Left lung (tissue), 10 donors: ENCODE measurements around the gene DENND5B. TPM values are rescaled to one million over a fixed set of nuclear protein-coding genes. Genes with fewer than 3 reads are reported as not detected.

Experiments
- ATAC-seq: fragments of 200-7000 bp; cut with Tn5 transposase; one replicate; pipeline ENCODE4 v1.9.1; 2020; ENCODE audit warnings: moderate library complexity
- DNase-seq, 4 donors: peaks; one replicate each; pipeline ENCODE4 v3.0.0-alpha.2; 2013 to 2020
- H3K27ac ChIP-seq, 2 donors: fragments of 200-600 bp; sonication (generic) in 1 of 2; one replicate each; pipeline versions ENCODE4 v1.5.0 to v1.8.0; 2020 to 2021
- H3K27me3 ChIP-seq, 2 donors: fragments of 200-600 bp; sonication (generic) in 1 of 2; one replicate each; pipeline versions ENCODE4 v1.5.0 to v1.8.0; 2020 to 2021
- H3K36me3 ChIP-seq, 2 donors: fragments of 200-600 bp; sonication (generic) in 1 of 2; one replicate each; pipeline versions ENCODE4 v1.5.0 to v1.8.0; 2020 to 2021
- H3K4me1 ChIP-seq, 2 donors: fragments of 200-600 bp; one replicate each; pipeline ENCODE4 v1.8.0; 2021
- H3K4me3 ChIP-seq, 2 donors: fragments of 200-600 bp; sonication (generic) in 1 of 2; one replicate each; pipeline versions ENCODE4 v1.5.0 to v1.8.0; 2020 to 2021; ENCODE audit warnings: mild to moderate bottlenecking in 1 of 2
- H3K9me3 ChIP-seq, 2 donors: fragments of 200-600 bp; sonication (generic) in 1 of 2; one replicate each; pipeline versions ENCODE4 v1.5.0 to v1.8.0; 2020 to 2021
- CTCF ChIP-seq, 2 donors: fragments of 200-600 bp; sonication (generic) in 1 of 2; IDR thresholded peaks; one replicate each; pipeline versions ENCODE4 v1.5.0 to v1.8.0; 2021; ENCODE audit warnings: antibody characterized with exemption in 2 of 2
- intact Hi-C, 2 donors: fragments of 100-400 bp; cut with DNase I; formaldehyde crosslinking; loops; one replicate each; pipeline versions ENCODE4 v1.11.2 to v1.14.2; 2022
- polyA plus RNA-seq, 6 donors: library from polyadenylated mRNA; unstranded; fragments of 120-200 nt; gene quantifications; one replicate each; pipeline ENCODE4 v1.2.1, GENCODE V29; 2013; ENCODE audit not compliant: insufficient read length in 6 of 6
- total RNA-seq, 2 donors: library from RNA; stranded (reverse); fragmentation: NEBNext Ultra II Directional; extraction: Animal tissue kit (Norgen Biotek cat#: 25700); gene quantifications; one replicate each; pipeline ENCODE4 v1.2.1, GENCODE V29; 2021
- donor health status: DM: no; HTN: yes; CAD: no.
- donor health status: DM: no; HTN: no; CAD: no.

DENND5B gene
- total and polyA plus RNA-seq, 8 donors: 4.4 to 11.3 (median 8.7) TPM

- no peak for DNase-seq
- intact Hi-C loops: no loop called here
- H3K4me3 ChIP-seq: no peak overlapping the region
- ATAC-seq: no peak
- no peaks in the 10 kb centered on the region for H3K36me3 ChIP-seq
- H3K4me1 ChIP-seq: peaks cover 0 to 4% of the 10 kb centered on the region in 2 donors
- H3K9me3 ChIP-seq: no peaks in the 10 kb centered on the region
- H3K27me3 ChIP-seq: no peaks in the 10 kb centered on the region
- H3K27ac ChIP-seq: no peak overlapping the region
- TF ChIP-seq CTCF (IDR thresholded peaks at IDR 0.05): no peak
Measured at GRCh38 chr12:31492599-31493196, 98.2 kb downstream of the DENND5B start.

DNA sequence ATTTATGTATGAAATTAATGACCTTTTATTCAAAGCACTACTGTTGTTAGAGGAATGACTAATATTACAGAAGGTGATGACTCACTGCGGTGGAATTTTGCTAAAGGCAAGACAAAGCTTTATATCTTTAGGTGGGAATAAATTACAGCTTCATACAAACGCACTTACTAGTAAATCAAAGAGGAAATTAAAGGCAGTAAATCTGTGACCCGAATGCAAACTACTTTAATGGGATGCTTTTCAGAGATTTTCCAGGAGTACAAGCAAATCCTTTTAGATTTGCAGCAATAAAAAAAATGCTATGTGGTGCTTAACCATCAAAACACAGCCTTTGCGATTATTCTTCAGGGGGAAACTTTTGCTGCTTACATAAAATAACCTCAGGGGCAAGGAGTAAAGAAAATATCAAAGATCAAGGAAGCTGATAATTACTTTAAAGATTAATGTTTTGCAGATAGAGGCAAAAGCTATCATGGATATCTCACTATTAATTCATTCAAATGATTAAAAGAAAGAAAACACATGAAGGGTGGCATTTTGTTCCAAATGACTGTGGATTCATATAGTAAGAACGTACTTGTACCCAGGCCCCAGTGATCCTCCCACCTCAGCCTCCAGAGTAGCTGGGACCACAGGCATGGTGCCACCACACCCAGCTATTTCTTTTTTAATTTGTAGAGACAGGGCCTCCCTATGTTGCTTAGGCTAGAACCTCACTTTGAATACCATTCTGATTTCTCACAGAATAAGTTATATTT is 98.9 kb downstream of the DENND5B start:
- Histone ChIP-seq H3K27ac (no peak overlapping the region), H3K27me3 (no peaks in the 10 kb centered on the region), H3K4me3 (no peak overlapping the region), H3K9me3 (no peaks in the 10 kb centered on the region), H3K36me3 (no peaks in the 10 kb centered on the region), H3K4me1 (peaks cover 0 to 4% of the 10 kb centered on the region in 2 donors)
- DNase-seq (no peak), ATAC-seq (peak; percentile 44)
- TF ChIP-seq CTCF (IDR thresholded peaks at IDR 0.05): no peak
- intact Hi-C loops: no loop called here

DNA sequence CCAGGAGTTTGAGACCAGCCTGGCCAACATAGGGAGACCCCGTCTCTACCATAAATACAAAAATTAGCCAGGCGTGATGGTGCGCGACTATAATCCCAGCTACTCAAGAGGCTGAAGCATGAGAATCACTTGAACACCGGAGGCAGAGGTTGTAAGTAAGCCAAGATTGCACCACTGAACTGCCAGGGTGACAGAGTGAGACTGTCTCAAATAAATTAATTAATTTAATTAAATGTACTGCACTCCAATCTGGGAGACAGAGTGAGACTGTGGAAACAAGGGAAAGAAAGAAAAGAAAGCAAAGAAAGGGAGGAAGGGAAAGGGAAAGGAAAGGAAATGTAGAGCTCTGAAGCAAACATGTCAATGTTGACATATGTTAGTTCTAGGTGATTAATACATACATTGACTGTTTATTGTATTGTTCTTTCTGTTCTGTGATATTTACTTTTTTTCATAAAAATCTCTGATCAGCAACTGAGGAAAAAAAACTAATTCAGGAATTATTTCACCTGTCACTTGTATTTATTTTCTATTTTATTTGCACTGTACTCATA is 99.6 kb downstream of the DENND5B start:
- Histone ChIP-seq H3K9me3 (no peaks in the 10 kb centered on the region), H3K36me3 (no peaks in the 10 kb centered on the region), H3K4me1 (peaks cover 0 to 4% of the 10 kb centered on the region in 2 donors), H3K27me3 (no peaks in the 10 kb centered on the region), H3K4me3 (no peak overlapping the region), H3K27ac (no peak overlapping the region)
- TF ChIP-seq CTCF (IDR thresholded peaks at IDR 0.05): no peak
- ATAC-seq: no peak
- intact Hi-C loops: no loop called here
- DNase-seq: no peak

- no peaks in the 10 kb centered on the region for H3K27me3 ChIP-seq
- DNase-seq (no peak), ATAC-seq (no peak)
- peaks cover 0 to 4% of the 10 kb centered on the region in 2 donors for H3K4me1 ChIP-seq
- no peak overlapping the region for H3K4me3 ChIP-seq
- no peak overlapping the region for H3K27ac ChIP-seq
- no peaks in the 10 kb centered on the region for H3K9me3 ChIP-seq
- TF ChIP-seq CTCF (IDR thresholded peaks at IDR 0.05): no peak
- H3K36me3 ChIP-seq: no peaks in the 10 kb centered on the region
- intact Hi-C loops: no loop called here
Measured at GRCh38 chr12:31488737-31489338, 102.1 kb downstream of the DENND5B start.

- H3K9me3 ChIP-seq: no peaks in the 10 kb centered on the region
- no peaks in the 10 kb centered on the region for H3K36me3 ChIP-seq
- H3K4me3 ChIP-seq: no peak overlapping the region
- H3K4me1 ChIP-seq: no peaks in the 10 kb centered on the region
- no peak overlapping the region for H3K27ac ChIP-seq
- no peak for ATAC-seq
- intact Hi-C loops: no loop called here
- no peaks in the 10 kb centered on the region for H3K27me3 ChIP-seq
- no peak for TF ChIP-seq CTCF (IDR thresholded peaks at IDR 0.05)
- DNase-seq: no peak
Measured at GRCh38 chr12:31485571-31485970, 105.4 kb downstream of the DENND5B start.
